HG03097 (cell line): ENCODE data around the gene SLC35E2B.
A peak's percentile ranks its signal among the peaks of the same experiment; 100 is the strongest.
"Not testable (repeated sequence)": the region's sequence is repeated elsewhere in the genome, so short reads cannot be mapped to it uniquely, and the experiment has no call there.

Source experiments
- ATAC-seq: cut with Tn5 transposase; IDR thresholded peaks from one replicate; pipeline ENCODE4 v1.9.1; 2021; ENCODE audit not compliant: unreplicated experiment, low FRiP score

SLC35E2B gene

DNA sequence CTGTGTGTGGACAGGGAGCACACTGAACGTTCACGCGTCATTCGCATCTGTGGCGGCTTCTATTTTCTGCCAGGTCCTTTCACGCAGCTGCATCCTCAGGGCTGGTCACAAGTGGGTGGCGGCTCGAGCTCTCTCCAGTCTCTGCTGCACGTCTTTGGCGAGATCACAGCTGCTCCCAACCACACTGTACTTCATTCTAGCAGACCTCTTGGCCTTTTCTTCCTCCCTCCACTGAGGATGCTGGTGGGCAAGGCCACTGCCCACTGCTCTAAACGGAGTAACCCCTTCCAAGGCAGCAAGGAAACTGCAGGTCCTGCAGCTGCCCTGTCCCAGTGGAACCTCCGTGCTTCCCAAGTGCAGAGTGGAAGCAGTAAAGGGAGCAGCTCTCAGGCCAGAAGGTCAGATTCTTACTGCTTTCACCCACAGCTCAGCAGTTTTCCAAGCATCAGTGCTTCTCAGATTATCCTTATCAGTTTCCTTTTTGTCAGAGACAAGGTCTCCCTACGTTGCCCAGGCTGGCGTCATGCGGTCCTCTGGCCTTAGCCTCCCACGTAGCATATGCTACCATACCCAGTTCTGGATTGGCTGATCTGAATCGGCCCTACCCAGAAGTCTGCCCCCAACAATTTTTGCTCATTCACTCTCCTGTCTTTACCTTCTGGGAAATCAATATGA, 44.9 kb downstream of the SLC35E2B start:
- ATAC-seq: not testable (repeated sequence)

- ATAC-seq: not testable (repeated sequence)
These were observed 46.3 kb downstream of the SLC35E2B start for GRCh38 chr1:1646326-1646725.

DNA sequence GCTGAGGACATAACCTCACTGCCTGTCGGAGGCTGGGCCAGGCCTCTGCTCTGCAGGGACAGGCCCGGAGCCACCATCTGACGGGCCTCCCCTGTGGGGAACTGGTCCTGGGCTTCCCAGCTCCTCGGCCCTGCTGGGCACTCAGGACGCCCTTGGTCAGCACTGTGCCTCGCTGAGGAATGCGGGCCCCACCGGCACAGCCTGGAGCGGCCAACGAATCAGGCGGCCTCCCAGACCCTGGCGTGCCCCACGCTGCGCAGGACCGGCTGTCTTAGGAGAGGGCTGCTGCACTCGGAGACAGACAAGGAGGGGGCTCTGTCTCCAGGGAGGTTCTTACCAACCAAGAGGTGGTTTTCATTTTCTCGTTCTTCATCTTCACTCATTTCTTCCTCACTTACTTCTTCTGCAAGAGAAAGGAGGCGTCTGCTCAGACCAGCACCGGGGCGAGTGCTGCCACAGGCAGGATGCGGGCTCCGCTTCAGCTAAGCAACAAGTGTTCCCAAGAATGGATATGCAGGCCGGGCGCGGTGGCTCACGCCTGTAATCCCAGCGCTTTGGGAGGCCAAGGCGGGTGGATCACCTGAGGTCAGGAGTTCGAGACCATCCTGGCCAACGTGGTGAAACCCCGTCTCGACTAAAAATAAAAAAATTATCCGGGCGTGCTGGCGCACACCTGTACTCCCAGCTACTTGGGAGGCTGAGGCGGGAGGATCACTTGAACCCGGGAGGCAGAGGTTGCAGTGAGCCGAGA, 51.7 kb downstream of the SLC35E2B start:
- not testable (repeated sequence) for ATAC-seq

GRCh38 chr1:1640081-1640480, 52.5 kb downstream of the SLC35E2B start:
- not testable (repeated sequence) for ATAC-seq

DNA sequence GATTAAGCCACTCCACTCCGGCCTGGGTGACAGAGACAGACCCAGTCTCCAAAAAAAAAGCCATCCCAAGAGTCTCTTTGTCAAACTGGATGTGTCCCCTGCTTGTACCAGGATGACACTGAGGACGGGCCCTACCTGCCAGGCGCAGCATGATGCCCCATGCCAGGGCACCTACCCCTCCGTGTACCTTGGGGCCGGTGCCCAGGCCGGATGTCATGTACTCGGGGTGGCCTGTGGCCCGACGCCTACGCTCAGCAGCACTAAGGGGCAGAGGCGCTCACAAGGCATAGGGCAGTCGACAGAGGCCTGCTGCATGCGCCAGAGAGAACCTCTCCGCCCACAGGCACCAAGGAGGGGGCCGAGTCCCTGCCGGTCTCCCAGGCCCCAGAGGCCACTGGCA, 53.2 kb downstream of the SLC35E2B start:
- not testable (repeated sequence) for ATAC-seq

DNA sequence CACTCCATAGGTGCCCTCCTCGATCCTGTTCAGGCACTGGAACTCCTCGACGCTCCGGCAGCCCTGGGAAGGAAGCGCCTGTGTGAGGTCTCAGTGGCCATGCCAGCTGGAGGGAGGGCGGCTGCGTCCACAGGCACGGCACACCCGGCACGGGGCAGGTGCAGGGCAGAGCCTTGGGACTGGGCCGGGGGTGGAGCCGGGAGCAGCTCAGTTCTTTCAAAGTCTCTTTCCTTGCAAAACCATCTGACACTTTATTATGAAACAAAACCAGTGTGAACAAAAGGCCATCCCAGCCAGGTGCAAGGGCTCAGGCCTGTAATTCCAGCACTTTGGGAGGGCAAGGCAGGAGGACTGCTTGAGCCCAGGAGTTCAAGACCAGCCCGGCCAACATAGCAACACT, 54.1 kb downstream of the SLC35E2B start:
- not testable (repeated sequence) for ATAC-seq

GRCh38 chr1:1637479-1637875, 55.1 kb downstream of the SLC35E2B start:
- not testable (repeated sequence) for ATAC-seq

DNA sequence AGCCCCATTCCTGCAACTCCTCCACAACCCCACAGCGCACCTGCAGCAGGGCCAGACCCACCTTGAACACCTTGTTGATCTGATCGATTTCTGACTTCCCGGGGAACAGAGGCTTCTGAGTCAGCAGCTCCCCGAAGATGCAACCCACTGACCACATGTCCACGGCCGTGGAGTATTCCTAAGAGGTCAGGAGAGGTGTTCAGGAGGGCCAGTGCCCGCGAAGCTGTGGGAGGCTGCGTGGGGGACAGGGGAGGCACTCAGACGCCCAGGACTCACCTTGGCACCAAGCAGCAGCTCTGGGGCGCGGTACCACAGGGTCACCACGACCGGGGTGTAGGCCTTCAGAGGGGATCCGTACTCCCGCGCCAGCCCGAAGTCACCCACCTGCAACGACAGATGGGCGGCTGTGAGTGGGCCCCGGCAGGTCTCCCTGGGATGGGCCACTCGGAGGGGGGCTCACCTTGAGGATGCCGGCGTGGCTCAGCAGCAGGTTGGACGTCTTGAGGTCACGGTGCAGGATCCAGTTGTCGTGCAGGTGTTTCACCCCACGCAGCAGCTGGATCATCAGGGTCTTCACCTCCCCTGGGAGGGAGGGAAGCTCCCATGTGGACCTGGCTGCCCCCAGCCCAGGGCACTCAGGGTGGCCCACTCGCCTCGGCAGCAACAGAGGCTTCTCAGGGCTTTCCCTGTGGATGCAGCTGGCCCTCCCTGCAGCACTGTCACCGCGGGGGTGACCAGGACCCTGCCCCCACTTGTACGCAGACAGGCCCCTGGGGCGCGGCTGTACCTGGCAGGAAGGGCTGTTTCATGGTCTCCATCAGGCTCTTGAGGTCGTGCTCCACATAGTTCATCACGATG, 55.7 kb downstream of the SLC35E2B start:
- not testable (repeated sequence) for ATAC-seq

DNA sequence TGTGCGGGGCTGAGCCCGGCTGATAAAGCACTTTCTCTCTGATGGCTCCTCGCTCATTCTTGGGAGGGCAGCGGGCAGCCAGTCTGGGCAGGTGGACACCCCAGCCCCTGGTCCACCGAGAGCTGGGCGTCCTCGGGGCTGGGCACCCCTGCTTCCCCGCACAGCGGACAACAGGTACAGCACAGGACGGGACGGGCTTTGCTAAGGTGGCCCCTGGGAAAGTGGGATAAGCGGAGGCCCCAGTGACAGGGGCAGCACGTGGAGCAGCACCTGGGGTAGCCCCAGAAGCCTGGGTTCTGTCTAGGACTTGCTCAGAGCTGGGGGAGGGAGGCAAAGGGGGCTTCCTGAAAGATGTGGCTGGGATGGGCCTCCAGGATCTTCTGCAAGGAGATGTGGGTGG, 58.0 kb downstream of the SLC35E2B start:
- ATAC-seq: not testable (repeated sequence)

- not testable (repeated sequence) for ATAC-seq
These were observed 59.2 kb downstream of the SLC35E2B start for GRCh38 chr1:1633409-1633808.

- no peak for ATAC-seq
These were observed 60.7 kb downstream of the SLC35E2B start, which contains the start of gene MMP23B for GRCh38 chr1:1631782-1632420. TSS of gene MMP23B (plus strand) at chr1:1632173. CDS start at chr1:1632219, 46 bp downstream.

- ATAC-seq: no peak
These were observed 61.4 kb downstream of the SLC35E2B start for GRCh38 chr1:1630965-1631781.

DNA sequence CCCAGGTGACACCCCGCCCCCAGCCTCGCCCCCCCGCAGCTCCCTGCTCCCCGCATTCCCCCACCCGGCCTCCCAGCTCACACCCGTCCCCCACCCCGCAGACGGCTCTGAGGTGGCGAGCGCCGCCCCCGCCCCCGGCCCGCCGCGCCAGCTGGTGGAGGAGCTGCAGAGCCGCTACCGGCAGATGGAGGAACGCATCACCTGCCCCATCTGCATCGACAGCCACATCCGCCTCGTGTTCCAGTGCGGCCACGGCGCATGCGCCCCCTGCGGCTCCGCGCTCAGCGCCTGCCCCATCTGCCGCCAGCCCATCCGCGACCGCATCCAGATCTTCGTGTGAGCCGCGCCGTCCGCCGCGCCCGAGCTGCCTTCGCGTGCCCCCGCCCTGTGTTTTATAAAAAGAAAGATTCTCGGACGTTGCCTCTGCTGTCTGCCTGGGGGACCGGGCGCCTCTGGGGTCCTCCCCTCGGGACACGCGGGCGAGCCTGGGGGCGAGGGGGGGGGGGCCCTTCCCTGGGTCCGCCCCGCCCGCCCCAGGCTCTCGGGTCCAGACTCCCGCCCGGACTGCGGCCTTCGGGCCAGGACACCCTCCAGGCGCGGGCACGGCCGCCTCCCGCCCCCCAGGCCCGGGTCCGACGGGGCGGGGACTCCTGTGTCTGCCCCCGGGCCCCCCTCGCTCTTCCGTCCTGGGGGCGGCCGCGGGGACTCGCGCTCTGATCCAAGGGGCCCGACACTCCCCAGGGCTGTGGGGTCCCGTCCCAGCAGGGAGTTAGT, 62.2 kb downstream of the SLC35E2B start:
- peak; percentile 51 for ATAC-seq

DNA sequence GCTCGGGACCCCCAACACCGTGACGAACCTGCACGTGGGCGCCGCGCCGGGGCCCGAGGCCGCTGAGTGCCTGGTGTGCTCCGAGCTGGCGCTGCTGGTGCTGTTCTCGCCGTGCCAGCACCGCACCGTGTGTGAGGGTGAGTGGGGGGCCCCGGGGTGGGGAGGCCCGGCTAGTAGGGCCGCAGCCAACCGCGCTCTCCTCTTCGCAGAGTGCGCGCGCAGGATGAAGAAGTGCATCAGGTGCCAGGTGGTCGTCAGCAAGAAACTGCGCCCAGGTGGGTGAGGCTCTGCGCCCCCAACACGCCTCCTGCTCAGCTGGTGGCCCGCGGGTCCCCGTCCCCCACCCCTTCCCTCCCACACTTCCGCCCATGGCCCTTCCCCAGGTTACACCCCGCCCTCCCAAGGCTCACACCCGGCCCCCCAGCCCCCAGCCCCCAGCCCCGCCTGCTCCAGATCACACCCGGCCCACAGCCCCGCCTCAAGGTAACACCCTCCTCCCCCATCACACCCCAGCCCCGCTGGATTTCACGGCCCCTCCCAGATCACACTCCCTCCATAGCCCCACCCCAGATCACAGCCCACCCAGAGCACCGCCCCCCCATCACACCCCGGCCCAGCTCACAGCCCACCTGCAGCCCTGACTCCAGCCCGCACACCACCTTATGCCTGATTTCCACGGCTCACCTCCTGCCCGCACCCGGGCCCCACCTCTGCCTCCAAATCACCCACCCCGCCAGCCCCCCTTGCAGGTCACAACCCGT, 63.0 kb downstream of the SLC35E2B start:
- ATAC-seq: no peak

DNA sequence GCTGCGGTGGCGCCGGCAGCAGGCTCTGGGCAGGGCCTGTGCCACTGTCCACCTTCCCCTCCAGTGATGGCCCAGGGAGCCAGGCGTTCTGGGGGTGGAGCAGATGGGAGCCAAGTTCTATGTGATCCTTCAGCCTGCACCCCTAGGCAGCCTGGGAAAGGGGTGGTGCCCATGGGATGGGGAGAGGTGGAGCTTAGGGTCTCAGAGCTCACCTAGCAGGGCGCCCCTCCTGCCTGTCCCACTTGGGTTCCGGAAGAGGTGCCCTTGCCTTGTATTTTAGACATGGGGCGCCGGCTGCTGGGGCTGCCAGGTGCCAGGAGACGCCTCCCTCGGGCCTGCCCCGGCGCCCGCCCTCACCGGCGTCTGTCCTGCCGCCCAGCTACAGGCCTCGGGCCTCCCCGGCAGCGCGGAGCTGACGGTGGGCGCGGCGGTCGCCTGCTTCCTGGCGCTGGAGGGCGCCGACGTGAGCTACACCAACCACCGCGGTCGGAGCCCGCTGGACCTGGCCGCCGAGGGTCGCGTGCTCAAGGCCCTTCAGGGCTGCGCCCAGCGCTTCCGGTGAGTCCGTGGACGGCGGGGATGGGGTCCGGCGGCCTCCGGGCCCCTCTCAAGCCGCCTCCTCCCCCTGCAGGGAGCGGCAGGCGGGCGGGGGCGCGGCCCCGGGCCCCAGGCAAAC, 63.7 kb downstream of the SLC35E2B start:
- no peak for ATAC-seq

DNA sequence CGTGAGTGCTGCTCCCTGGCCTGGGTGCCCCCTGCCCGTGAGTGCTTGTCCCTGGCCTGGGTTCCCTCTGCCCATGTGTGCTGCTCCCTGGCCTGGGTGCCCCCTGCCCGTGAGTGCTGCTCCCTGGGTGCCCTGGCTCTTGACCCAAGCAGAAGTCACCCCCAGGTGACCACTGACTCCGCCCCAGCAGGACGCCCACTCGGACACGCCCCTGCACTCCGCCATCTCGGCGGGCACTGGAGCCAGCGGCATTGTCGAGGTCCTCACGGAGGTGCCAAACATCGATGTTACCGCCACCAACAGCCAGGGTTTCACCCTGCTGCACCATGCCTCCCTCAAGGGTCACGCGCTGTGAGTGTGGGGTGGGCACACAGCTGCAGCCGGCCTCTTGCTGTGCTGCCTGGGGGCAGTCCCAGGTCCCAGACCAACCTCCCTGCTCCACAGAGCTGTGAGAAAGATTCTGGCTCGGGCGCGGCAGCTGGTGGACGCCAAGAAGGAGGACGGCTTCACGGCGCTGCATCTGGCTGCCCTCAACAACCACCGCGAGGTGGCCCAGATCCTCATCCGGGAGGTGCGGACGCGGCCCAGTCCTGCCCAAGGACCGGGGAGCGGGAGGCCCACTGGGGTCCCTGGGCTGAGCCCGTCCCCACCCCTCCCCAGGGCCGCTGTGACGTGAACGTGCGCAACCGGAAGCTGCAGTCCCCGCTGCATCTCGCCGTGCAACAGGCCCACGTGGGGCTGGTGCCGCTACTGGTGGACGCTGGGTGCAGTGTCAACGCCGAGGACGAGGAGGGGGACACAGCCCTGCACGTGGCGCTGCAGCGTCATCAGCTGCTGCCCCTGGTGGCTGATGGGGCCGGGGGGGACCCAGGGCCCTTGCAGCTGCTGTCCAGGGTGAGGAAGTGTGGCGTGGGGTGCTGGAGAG, 64.5 kb downstream of the SLC35E2B start:
- ATAC-seq: no peak
